ENCODE measurements around the gene PLCZ1. TPM values are rescaled to one million over a fixed set of nuclear protein-coding genes. Genes with fewer than 3 reads are reported as not detected.
"Not testable (repeated sequence)": the region's sequence is repeated elsewhere in the genome, so short reads cannot be mapped to it uniquely, and the experiment has no call there.

The PLCZ1 gene
- total RNA-seq, 2 experiments from 2014 or later: not detected

GRCh38 chr12:18693986-18694385, 43.8 kb downstream of the PLCZ1 start:
- H3K27me3 Mint-ChIP-seq; H3K36me3 Mint-ChIP-seq; CTCF ChIA-PET; H3K4me3 Mint-ChIP-seq; POLR2A ChIA-PET; H3K9me3 Mint-ChIP-seq; H3K4me1 Mint-ChIP-seq (ENCODE audit: low read depth); H3K27ac Mint-ChIP-seq; intact Hi-C loops (cut with micrococcal nuclease); DNase-seq: not testable (repeated sequence)

GRCh38 chr12:18690653-18691052, 47.2 kb downstream of the PLCZ1 start:
- CTCF ChIA-PET: no interaction called here
- Mint-ChIP-seq H3K27ac (no peak overlapping the region), H3K4me3 (no peak overlapping the region)

GRCh38 chr12:18689771-18690170, 48.0 kb downstream of the PLCZ1 start:
- Mint-ChIP-seq H3K27me3 (no peaks in the 10 kb centered on the region), H3K4me3 (no peak overlapping the region), H3K4me1 (ENCODE audit: low read depth) (no peaks in the 10 kb centered on the region), H3K36me3 (no peaks in the 10 kb centered on the region), H3K27ac (no peak overlapping the region), H3K9me3 (no peaks in the 10 kb centered on the region)
- intact Hi-C loops (cut with micrococcal nuclease): no loop called here
- ChIA-PET CTCF (no interaction called here), POLR2A (no interaction called here)
- no peak for DNase-seq

More at GRCh38 chr12:18690653-18691052, 47.2 kb downstream of the PLCZ1 start:
- Mint-ChIP-seq H3K27me3 (no peaks in the 10 kb centered on the region), H3K9me3 (no peaks in the 10 kb centered on the region), H3K4me1 (ENCODE audit: low read depth) (no peaks in the 10 kb centered on the region), H3K36me3 (no peaks in the 10 kb centered on the region)
- intact Hi-C loops (cut with micrococcal nuclease): no loop called here
- no peak for DNase-seq
- POLR2A ChIA-PET: no interaction called here

GRCh38 chr12:18684430-18684829, 53.4 kb downstream of the PLCZ1 start:
- ChIA-PET CTCF (no interaction called here), POLR2A (no interaction called here)
- H3K9me3 Mint-ChIP-seq: no peaks in the 10 kb centered on the region
- no peak overlapping the region for H3K27ac Mint-ChIP-seq
- H3K27me3 Mint-ChIP-seq: no peaks in the 10 kb centered on the region
- intact Hi-C loops (cut with micrococcal nuclease): no loop called here
- no peaks in the 10 kb centered on the region for H3K36me3 Mint-ChIP-seq
- no peak overlapping the region for H3K4me3 Mint-ChIP-seq
- H3K4me1 Mint-ChIP-seq (ENCODE audit: low read depth): no peaks in the 10 kb centered on the region
- no peak for DNase-seq

- H3K27ac Mint-ChIP-seq: no peak overlapping the region
- intact Hi-C loops (cut with micrococcal nuclease): no loop called here
- H3K9me3 Mint-ChIP-seq: no peaks in the 10 kb centered on the region
- POLR2A ChIA-PET: no interaction called here
- no peak for DNase-seq
- CTCF ChIA-PET: no interaction called here
- no peak overlapping the region for H3K4me3 Mint-ChIP-seq
- no peaks in the 10 kb centered on the region for H3K27me3 Mint-ChIP-seq
- no peaks in the 10 kb centered on the region for H3K36me3 Mint-ChIP-seq
- H3K4me1 Mint-ChIP-seq (ENCODE audit: low read depth): no peaks in the 10 kb centered on the region
These were observed 54.3 kb downstream of the PLCZ1 start for GRCh38 chr12:18683327-18684013.

GRCh38 chr12:18681818-18682217, 56.0 kb downstream of the PLCZ1 start:
- H3K27me3 Mint-ChIP-seq: no peaks in the 10 kb centered on the region
- H3K27ac Mint-ChIP-seq: no peak overlapping the region
- no peaks in the 10 kb centered on the region for H3K4me1 Mint-ChIP-seq (ENCODE audit: low read depth)
- H3K4me3 Mint-ChIP-seq: no peak overlapping the region
- ChIA-PET POLR2A (no interaction called here), CTCF (no interaction called here)
- intact Hi-C loops (cut with micrococcal nuclease): no loop called here
- H3K9me3 Mint-ChIP-seq: no peaks in the 10 kb centered on the region
- no peak for DNase-seq
- no peaks in the 10 kb centered on the region for H3K36me3 Mint-ChIP-seq

- DNase-seq: no peak
- Mint-ChIP-seq H3K27me3 (no peaks in the 10 kb centered on the region), H3K4me1 (ENCODE audit: low read depth) (no peaks in the 10 kb centered on the region), H3K36me3 (no peaks in the 10 kb centered on the region), H3K27ac (no peak overlapping the region), H3K9me3 (peaks cover 2% of the 10 kb centered on the region), H3K4me3 (no peak overlapping the region)
- intact Hi-C loops (cut with micrococcal nuclease): no loop called here
- ChIA-PET CTCF (no interaction called here), POLR2A (no interaction called here)
These were observed 60.7 kb downstream of the PLCZ1 start for GRCh38 chr12:18676996-18677588.

- H3K4me3 Mint-ChIP-seq: no peak overlapping the region
- ChIA-PET POLR2A (no interaction called here), CTCF (interaction anchor here (0.6 kb wide), 1 partner anchor 10 kb away, joined by 3 read pairs; no protein-coding TSS in a partner anchor)
- no peaks in the 10 kb centered on the region for H3K27me3 Mint-ChIP-seq
- DNase-seq: no peak
- H3K4me1 Mint-ChIP-seq (ENCODE audit: low read depth): no peaks in the 10 kb centered on the region
- peaks cover 2% of the 10 kb centered on the region for H3K9me3 Mint-ChIP-seq
- intact Hi-C loops (cut with micrococcal nuclease): no loop called here
- H3K36me3 Mint-ChIP-seq: no peaks in the 10 kb centered on the region
- no peak overlapping the region for H3K27ac Mint-ChIP-seq
These were observed 61.7 kb downstream of the PLCZ1 start for GRCh38 chr12:18676141-18676540.

- Mint-ChIP-seq H3K4me3 (no peak overlapping the region), H3K27me3 (no peaks in the 10 kb centered on the region), H3K36me3 (no peaks in the 10 kb centered on the region)
These were observed 79.0 kb downstream of the PLCZ1 start for GRCh38 chr12:18658829-18659228.

GRCh38 chr12:18658179-18658578, 79.6 kb downstream of the PLCZ1 start:
- no peaks in the 10 kb centered on the region for H3K27me3 Mint-ChIP-seq
- CTCF ChIA-PET: no interaction called here
- POLR2A ChIA-PET: no interaction called here

More at GRCh38 chr12:18658829-18659228, 79.0 kb downstream of the PLCZ1 start:
- DNase-seq: no peak
- H3K4me1 Mint-ChIP-seq (ENCODE audit: low read depth): no peaks in the 10 kb centered on the region
- H3K27ac Mint-ChIP-seq: no peak overlapping the region
- H3K9me3 Mint-ChIP-seq: peaks cover 38% of the 10 kb centered on the region
- POLR2A ChIA-PET: no interaction called here
- CTCF ChIA-PET: no interaction called here
- intact Hi-C loops (cut with micrococcal nuclease): no loop called here

GRCh38 chr12:18655351-18655750, 82.5 kb downstream of the PLCZ1 start:
- Mint-ChIP-seq H3K27me3 (no peaks in the 10 kb centered on the region), H3K4me3 (no peak overlapping the region), H3K27ac (no peak overlapping the region), H3K36me3 (no peaks in the 10 kb centered on the region), H3K4me1 (ENCODE audit: low read depth) (no peaks in the 10 kb centered on the region), H3K9me3 (peaks cover 30% of the 10 kb centered on the region)
- DNase-seq: no peak
- intact Hi-C loops (cut with micrococcal nuclease): no loop called here
- ChIA-PET POLR2A (no interaction called here), CTCF (no interaction called here)

More at GRCh38 chr12:18658179-18658578, 79.6 kb downstream of the PLCZ1 start:
- intact Hi-C loops (cut with micrococcal nuclease): no loop called here
- H3K9me3 Mint-ChIP-seq: peaks cover 38% of the 10 kb centered on the region
- DNase-seq: no peak
- no peaks in the 10 kb centered on the region for H3K36me3 Mint-ChIP-seq
- H3K4me3 Mint-ChIP-seq: no peak overlapping the region
- H3K27ac Mint-ChIP-seq: no peak overlapping the region
- H3K4me1 Mint-ChIP-seq (ENCODE audit: low read depth): no peaks in the 10 kb centered on the region

- DNase-seq: no peak
These were observed 84.3 kb downstream of the PLCZ1 start for GRCh38 chr12:18653465-18653864.

GRCh38 chr12:18652596-18652995, 85.2 kb downstream of the PLCZ1 start:
- H3K9me3 Mint-ChIP-seq: peaks cover 13% of the 10 kb centered on the region
- no peaks in the 10 kb centered on the region for H3K36me3 Mint-ChIP-seq
- DNase-seq: no peak
- ChIA-PET POLR2A (no interaction called here), CTCF (no interaction called here)
- no peaks in the 10 kb centered on the region for H3K4me1 Mint-ChIP-seq (ENCODE audit: low read depth)
- no peaks in the 10 kb centered on the region for H3K27me3 Mint-ChIP-seq
- H3K4me3 Mint-ChIP-seq: no peak overlapping the region
- intact Hi-C loops (cut with micrococcal nuclease): no loop called here
- H3K27ac Mint-ChIP-seq: no peak overlapping the region

More at GRCh38 chr12:18653465-18653864, 84.3 kb downstream of the PLCZ1 start:
- no peaks in the 10 kb centered on the region for H3K27me3 Mint-ChIP-seq
- no peak overlapping the region for H3K4me3 Mint-ChIP-seq
- ChIA-PET CTCF (no interaction called here), POLR2A (no interaction called here)
- H3K36me3 Mint-ChIP-seq: no peaks in the 10 kb centered on the region
- no peaks in the 10 kb centered on the region for H3K4me1 Mint-ChIP-seq (ENCODE audit: low read depth)
- no peak overlapping the region for H3K27ac Mint-ChIP-seq
- intact Hi-C loops (cut with micrococcal nuclease): no loop called here
- H3K9me3 Mint-ChIP-seq: peaks cover 21% of the 10 kb centered on the region
